GM21717 (cell line): ENCODE measurements around the gene LCORL.
A peak's percentile ranks its signal among the peaks of the same experiment; 100 is the strongest.
"Not testable (repeated sequence)": the region's sequence is repeated elsewhere in the genome, so short reads cannot be mapped to it uniquely, and the experiment has no call there.

Experiments
- ATAC-seq: cut with Tn5 transposase; IDR thresholded peaks from one replicate; pipeline ENCODE4 v1.9.1; 2021; ENCODE audit warnings: mild to moderate bottlenecking, moderate library complexity; ENCODE audit not compliant: unreplicated experiment

Gene LCORL

DNA sequence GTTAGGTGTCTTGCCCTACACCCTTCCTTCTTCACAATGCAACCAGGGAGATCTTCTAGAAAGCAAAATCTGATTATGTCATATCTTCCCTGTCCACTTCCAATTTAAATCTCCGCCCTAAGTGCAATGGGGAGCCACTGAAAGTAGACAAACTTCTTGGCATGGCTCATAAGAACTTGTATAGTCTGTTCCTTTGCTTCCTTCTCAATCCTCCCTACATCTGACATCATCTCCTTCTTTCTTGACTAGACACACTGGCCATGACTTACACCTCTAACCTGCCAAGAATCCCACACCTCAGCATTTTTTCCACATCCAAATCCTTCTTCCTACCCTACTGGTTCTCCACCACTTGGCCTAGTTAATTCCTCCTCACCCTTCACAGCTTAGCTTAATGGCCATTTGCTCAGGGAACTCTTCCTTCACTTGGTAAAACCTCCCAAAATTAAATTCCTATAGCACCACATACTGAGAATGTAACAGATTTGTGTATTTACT lies 155.6 kb downstream of the LCORL start:
- ATAC-seq, result no peak

DNA sequence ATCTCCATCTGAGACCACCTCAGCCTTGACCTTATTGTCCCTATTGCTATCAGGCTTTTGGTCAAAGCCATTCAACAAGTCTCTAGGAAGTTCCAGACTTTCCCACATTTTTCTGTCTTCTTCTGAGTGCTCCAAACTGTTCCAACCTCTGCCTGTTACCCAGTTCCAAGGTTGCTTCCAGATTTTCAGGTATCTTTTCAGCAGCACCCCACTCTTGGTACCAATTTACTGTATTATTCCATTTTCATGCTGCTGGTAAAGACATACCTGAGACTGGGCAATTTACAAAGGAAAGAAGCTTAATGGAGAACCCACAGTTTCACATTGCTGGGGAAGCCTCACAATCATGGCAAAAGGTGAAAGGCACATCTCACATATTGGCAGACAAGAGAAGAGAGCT lies 159.6 kb downstream of the LCORL start:
- ATAC-seq, result not testable (repeated sequence)

DNA sequence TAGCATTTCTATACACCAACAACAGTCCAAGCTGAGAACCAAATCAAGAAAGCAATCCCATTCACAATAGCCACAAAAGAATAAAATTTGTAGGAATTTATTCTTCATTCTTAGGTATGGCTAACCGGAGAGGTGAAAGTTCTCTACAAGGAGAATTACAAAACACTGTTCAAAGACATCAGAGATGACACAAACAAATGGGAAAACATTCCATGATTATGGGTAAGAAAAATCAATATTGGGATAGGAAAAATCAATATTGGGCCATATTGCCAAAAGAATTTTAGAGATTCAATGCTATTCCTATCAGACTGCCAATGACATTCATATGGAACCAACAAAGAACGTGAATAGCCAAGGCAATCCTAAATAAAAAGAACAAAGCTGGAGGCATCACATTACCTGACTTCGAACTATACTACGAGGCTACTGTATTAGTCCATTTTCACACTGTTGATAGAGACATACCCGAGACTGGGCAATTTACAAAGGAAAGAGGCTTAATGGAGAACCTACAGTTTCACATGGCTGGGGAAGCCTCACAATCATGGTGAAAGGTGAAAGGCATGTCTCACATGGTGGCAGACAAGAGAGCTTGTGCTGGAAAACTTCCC lies 161.7 kb downstream of the LCORL start:
- ATAC-seq, result no peak

DNA sequence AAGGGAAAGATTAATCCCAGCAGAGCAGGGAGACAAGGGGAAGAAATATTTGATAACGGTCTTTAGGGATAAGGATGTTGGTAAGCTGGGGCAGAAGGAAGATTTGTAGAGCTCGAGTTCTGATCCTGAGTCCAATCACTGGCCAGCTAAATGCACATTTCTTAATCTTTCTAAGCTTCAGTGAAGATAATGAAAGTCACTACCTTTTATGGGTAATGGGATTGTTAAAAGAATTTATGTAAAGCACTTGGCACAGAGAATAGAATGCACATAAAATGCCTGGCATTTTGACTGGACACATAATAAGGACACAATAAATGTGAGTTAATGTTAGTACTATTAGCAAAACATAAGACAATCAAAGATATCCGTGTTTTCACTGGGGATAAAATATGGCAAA lies 167.5 kb downstream of the LCORL start:
- no peak for ATAC-seq

DNA sequence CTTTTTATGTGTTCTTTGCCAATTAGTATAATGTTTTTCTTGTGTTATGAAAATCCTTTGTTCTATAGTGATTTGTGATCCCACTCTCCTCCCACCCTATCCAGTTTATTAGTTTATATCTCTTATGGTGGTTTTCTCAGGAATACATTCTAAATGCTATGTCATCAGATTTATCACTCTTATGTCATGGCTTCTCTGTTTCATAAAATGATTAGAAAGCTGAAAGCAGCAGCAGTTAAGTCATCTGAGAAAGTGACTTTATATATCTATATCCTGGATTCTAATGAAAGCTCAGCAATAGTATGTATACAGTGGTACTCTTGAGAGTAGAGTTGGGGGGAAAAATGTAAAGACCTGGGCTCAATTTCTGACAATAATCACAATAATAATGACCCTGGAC lies 169.6 kb downstream of the LCORL start:
- ATAC-seq, result no peak

DNA sequence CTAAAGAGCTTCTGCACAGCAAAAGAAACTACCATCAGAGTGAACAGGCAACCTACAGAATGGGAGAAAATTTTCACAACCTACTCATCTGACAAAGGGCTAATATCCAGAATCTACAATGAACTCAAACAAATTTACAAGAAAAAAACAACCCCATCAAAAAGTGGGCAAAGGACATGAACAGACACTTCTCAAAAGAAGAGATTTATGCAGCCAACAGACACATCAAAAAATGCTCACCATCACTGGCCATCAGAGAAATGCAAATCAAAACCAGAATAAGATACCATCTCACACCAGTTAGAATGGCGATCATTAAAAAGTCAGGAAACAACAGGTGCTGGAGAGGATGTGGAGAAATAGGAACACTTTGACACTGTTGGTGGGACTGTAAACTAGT lies 171.3 kb downstream of the LCORL start:
- not testable (repeated sequence) for ATAC-seq

DNA sequence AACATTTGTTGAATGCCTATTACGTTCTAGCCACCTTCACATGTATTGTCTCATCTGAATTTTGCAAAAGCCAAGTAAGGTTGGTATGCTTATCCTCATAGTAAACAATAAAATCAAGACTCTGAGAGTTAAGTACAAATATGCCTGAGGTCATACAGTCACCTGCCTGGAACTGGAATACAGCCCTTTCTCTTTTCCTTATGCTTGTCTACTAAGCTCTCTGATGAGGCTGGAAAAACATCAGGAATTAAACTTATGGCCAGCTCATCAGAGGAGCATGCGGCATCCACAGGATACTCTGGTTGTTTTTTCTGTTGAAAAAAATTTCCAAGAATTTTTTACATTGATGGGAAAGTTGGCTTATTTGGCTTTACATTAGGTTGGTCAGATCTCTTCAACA lies 175.3 kb downstream of the LCORL start:
- no peak for ATAC-seq

DNA sequence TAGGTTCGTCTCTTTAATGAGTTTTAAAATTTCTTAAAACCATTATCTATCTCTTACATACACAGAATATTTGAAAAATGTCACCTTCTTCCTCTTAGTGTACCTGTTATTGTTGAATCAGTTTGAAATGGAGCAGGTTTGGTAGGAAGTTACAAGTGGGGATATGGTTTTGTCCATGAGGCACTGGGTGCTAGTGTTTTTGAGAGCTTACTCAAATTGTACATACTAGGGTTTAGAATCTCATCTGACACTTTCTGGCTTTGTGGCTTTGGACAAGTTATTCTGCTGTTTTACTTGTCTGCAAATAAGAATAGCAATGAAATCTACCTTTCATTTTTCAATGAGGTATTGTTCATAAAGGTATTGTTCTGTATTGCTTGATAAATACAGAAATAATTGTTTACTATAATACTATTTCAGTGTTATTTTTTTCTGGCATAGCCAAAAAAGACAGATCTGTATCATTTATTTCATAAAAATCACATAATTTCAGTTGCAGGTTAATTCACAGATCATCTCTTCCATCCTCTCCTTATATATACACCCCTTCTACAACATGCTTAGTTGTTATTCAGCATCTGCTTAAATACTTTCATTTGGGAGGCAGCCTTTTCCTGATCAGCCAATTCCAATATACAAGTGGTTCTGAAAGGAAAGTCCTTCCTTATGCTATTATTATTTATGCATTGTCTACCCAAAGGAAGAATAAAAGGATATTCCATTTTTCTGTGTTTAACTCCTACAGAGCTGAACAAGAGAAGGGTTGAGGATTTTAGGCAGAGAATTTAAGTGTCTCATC lies 197.5 kb downstream of the LCORL start:
- ATAC-seq, result no peak

DNA sequence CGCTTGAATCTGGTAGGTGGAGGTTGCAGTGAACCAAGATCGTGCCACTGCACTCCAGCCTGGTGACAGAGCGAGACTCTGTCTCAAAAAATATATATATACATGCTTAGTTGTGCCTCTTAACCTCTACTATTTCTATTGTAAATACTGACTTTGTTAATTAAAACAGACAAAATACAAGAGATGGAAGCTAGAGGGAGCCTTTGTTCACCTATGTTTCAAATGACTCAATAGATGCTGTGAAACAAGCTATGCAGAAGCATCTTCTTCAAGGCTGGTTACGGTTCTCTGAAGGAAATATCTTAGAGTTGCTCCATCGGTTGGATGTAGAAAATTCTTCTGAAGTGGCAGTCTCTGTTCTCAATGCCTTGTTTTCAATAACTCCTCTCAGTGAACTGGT lies 204.5 kb downstream of the LCORL start:
- peak; percentile 78 for ATAC-seq

DNA sequence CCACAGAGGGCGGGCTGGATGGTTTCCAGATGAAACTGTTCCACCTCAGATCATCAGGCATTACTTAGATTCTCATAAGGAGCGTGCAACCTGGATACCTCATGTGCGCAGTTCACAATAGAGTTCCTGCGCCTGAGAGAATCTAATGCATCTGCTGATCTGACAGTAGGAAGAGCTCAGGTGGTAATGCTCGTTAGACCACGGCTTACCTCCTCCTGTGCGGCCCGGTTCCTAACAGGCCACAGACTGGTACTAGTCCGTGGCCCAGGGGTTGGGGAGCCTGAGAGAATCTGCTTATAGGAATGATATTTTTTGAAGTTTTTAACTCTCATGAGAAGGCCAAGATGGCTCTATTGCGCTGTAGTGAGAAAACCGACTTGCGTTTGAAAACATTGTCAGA lies 205.4 kb downstream of the LCORL start:
- no peak for ATAC-seq

DNA sequence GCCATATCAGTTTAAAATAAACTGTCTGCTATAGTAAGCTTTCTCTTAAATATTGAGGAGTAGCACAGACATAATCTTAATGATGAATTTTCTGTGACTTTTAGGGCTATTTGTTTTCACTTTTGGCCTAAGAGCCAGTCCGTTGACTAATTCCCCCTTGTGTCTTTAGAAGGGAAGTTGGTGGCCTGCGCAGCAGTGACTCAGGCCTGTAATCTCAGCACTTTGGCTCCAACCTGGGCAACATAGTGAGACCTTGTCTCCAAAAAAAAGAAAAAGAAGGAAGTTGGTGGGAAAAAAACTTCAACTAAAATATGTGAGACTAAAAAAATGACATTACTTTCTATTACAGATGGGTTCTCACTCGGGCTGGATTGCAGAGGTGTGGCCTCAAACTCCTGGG lies 207.4 kb downstream of the LCORL start:
- ATAC-seq, result no peak

DNA sequence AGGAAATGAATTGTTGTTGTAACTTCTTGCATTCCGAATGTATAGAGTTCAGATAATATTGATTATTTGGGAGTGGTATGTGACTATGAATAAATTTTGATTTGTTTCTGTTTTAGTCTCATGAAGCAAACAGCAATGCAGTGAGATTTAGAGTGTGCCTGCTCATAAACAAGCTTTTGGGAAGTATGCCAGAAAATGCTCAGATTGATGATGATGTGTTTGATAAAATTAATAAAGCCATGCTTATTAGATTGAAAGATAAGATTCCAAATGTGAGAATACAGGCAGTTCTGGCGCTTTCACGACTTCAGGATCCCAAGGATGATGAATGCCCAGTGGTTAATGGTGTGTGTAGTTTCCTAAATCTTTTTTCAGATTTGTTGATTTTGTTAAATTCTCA lies 208.8 kb downstream of the LCORL start:
- no peak for ATAC-seq

DNA sequence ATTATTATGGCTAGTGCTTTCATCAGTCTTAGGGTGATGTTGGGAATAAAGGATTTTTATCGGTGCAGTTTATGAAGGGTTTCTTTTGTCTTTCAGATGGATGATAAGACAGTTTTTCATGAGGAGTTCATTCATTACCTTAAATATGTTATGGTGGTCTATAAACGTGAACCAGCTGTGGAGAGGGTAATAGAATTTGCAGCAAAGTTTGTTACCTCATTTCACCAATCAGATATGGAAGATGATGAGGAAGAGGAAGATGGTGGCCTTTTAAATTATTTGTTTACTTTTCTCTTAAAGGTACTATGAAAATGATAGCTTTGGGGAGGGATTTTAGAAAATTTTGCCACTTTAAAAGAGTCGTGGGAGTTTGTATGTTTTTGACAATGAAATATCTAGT lies 209.4 kb downstream of the LCORL start:
- no peak for ATAC-seq

DNA sequence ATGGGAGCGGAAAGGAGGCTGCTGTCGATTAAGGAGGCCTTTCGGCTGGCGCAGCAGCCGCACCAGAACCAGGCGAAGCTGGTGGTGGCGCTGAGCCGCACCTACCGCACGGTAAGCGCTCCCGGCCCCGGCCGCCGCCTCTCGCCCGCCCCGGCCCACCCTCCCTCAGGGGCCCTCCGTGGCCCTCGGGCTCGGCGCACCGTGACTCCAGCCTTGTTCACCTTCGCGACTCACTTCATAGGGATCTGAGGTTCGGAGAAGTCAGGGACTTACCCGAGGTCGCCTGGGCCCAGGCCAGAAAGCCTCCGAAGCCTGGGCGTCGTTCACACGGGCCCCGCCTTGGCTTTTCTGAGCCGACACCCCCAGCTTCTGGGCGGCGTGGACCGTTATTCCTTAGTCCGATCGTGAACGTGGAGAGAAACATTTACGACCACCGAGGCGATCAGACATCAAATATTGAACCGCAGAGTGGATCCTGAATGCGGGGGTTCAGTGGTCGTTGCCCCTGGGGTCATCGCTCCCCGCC lies 210.4 kb downstream of the LCORL start:
- peak; percentile 32 for ATAC-seq

DNA sequence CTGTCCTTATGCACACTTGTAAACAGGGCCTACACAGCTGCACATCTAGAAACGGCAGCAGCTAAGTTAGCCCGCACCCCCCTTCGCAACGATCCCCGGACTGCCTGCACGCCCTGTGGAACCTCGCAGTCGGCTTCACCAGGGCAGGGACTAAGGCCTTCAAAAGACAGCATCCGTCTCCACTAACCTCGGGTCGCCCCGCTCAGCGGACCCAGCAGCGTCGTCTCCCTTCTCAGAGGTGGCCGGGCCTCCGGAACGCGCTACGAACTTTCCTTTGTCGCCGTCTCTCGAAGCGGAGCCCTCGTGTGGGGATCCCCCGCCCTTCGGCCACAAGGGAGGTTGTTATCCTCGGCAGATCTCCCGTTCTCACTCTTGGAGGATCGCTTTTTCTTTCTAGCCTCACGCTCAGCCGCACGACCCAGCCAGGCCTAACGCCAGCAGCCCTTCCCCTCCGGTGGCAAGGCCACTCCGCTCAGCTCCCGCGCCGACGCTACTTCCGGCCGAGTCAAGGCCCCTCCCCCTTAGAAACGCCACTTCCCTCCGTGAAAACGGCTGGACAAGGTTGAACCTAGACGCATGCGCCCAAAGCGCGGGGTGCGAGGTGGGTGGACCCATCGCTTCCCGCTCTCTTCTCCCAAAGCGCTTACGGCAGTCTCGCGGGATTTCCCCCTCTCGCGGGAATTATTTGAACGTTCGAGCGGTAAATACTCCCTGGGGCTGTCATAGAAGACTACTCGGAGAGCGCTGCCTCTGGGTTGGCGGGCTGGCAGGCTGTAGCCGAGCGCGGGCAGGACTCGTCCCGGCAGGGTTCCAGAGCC lies 211.1 kb downstream of the LCORL start, which contains the start of the genes DCAF16 and NCAPG:
DCAF16 (minus strand) TSS at position 498 of the 818 bp plus-strand sequence. CDS start 6,616 bp downstream, outside the sequence.
NCAPG (plus strand) TSS at position 720 of the 818 bp plus-strand sequence. CDS start 99 bp downstream, outside the sequence.
- ATAC-seq, result peak; percentile 89

DNA sequence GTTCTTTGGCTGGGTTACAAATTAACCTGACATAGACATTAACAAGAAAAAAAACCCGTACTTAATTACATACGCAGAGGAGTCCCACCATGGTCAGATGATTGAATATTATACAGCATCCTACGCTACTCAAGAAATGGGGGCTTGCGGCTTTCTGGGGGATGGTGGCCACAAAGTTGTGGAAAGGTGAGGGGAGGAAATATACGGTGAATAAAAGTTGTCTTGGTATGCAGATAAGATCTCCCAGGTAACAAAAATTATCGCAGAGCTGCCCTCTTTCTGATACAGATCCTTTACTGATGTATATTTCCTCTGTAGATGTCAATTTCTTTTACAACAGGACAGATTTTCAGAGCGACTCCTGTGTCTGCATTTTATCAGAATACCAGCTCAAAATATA lies 211.9 kb downstream of the LCORL start:
- ATAC-seq, result no peak

DNA sequence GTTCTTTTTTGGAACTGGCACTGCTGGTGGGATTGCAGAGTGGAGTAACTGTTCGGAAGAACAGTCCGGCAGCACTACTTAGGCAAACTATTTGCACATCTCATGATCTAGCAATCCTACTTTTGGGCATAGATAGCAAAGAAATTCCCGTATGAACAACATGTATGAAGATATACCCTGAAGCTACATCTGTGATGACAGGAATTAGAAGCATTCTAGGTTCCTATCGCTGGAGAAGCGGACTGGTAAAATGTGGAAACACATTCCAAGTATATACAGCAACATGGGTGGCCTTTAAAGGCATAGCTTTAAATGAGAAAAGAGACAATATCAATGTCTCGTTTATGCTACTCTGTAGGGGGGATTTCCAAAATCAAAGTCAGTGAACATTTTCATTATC lies 214.1 kb downstream of the LCORL start:
- no peak for ATAC-seq

DNA sequence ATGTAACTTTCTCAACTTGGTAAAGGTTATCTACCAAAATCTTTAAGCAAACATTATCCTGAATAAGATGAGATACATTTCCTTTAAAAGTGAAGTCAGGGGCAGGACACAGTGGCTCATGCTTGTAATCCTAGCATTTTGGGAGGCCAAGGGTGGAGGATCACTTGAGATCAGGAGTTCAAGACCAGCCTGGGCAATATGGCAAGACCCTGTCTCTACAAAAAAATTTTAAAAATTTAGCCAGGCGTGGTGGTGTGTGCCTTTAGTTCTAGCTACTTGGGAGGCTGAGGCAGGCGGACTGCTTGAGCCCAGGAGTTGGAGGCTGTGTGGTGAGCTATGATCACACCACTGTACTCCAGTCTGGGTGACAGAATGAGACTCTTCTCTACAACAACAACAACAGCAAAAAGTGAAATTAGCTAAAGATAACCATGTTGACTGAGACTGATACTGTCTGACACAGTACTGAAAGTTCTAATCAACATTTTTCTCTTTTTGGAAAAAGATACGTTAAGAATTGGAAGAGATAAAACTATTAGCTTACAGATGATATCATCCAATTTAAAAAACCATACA lies 215.9 kb downstream of the LCORL start:
- ATAC-seq, result no peak

DNA sequence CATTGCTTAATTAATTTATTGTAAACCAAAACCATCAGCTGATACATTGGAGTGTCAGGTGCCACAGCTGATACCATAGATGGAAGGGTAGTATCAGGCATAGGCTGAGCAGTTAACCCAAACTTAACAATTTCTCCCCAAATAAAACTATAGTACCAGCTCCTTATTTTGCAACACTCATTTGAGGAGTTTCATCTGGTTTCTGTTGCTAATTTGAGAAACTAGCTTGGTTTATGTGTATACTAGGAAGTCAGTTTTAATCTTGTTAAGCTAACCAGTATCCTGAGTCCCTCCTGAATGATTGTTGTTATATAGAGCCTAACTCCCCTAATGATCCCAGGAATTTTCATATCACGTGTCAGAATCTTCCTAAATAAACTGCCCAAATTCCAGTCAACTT lies 223.7 kb downstream of the LCORL start:
- ATAC-seq, result no peak

DNA sequence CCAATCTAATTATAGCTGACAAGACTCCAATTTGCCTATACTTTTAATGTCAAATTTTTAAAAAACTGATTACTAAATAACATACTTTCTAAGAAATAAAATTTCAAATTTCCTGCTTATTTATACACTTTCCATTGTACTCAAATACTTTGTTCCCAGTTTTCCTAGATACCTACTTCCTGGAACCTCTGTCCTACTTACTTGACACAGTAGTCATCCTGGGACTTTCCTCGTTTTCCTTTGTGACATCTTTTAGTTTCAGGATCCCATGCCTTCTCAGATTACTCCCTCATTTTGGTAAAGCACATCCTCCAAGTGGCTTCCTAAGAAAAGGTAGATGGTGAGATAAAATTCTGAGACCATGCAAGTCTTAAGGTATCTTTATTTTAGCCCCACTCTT lies 226.8 kb downstream of the LCORL start:
- no peak for ATAC-seq
